ENCODE results near the gene SPRYD3. TPM values are rescaled to one million over a fixed set of nuclear protein-coding genes. Genes with fewer than 3 reads are reported as not detected.
A peak's percentile ranks its signal among the peaks of the same experiment; 100 is the strongest.

The SPRYD3 gene
- total RNA-seq, 1 donor from 2014 or later = 28.3 TPM

DNA sequence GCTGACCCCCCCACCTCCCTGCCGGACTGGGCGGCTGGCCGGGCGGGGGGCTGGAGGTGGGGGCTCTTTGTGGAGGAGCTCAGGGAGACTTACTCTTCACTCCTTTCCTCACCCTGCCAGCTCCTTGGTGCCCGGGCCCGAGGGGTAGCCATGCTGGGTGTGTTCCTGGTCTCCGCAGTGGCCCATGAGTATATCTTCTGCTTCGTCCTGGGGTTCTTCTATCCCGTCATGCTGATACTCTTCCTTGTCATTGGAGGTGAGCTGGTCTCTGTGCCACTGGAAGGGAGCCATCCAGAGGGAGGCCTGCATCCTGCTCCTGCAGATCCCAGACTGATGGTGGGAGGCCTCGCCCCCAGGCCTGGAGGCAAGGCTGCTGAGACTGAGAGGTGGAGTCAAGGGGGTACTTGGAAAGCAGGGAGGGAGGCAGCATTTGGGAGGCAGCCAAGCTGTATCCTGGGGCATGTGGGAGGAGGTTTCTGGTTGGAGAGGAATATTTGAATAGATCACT is 43.8 kb upstream of the SPRYD3 start:
- H3K27me3 Mint-ChIP-seq (ENCODE audit: unreplicated experiment) = peaks cover 4% of the 10 kb centered on the region
- peaks cover 10% of the 10 kb centered on the region for H3K4me1 Mint-ChIP-seq (ENCODE audit: unreplicated experiment)
- H3K4me3 Mint-ChIP-seq (ENCODE audit: unreplicated experiment) = no peak overlapping the region
- TF ChIP-seq, protein P1, sequence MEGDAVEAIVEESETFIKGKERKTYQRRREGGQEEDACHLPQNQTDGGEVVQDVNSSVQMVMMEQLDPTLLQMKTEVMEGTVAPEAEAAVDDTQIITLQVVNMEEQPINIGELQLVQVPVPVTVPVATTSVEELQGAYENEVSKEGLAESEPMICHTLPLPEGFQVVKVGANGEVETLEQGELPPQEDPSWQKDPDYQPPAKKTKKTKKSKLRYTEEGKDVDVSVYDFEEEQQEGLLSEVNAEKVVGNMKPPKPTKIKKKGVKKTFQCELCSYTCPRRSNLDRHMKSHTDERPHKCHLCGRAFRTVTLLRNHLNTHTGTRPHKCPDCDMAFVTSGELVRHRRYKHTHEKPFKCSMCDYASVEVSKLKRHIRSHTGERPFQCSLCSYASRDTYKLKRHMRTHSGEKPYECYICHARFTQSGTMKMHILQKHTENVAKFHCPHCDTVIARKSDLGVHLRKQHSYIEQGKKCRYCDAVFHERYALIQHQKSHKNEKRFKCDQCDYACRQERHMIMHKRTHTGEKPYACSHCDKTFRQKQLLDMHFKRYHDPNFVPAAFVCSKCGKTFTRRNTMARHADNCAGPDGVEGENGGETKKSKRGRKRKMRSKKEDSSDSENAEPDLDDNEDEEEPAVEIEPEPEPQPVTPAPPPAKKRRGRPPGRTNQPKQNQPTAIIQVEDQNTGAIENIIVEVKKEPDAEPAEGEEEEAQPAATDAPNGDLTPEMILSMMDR (IDR thresholded peaks at IDR 0.05) = no peak
- H3K36me3 Mint-ChIP-seq (ENCODE audit: unreplicated experiment) = no peaks in the 10 kb centered on the region
- DNase-seq (ENCODE audit: extremely low spot score, unreplicated experiment) = peak; percentile 77
- no peak overlapping the region for H3K27ac Mint-ChIP-seq (ENCODE audit: unreplicated experiment)
- no peaks in the 10 kb centered on the region for H3K9me3 Mint-ChIP-seq (ENCODE audit: unreplicated experiment)

DNA sequence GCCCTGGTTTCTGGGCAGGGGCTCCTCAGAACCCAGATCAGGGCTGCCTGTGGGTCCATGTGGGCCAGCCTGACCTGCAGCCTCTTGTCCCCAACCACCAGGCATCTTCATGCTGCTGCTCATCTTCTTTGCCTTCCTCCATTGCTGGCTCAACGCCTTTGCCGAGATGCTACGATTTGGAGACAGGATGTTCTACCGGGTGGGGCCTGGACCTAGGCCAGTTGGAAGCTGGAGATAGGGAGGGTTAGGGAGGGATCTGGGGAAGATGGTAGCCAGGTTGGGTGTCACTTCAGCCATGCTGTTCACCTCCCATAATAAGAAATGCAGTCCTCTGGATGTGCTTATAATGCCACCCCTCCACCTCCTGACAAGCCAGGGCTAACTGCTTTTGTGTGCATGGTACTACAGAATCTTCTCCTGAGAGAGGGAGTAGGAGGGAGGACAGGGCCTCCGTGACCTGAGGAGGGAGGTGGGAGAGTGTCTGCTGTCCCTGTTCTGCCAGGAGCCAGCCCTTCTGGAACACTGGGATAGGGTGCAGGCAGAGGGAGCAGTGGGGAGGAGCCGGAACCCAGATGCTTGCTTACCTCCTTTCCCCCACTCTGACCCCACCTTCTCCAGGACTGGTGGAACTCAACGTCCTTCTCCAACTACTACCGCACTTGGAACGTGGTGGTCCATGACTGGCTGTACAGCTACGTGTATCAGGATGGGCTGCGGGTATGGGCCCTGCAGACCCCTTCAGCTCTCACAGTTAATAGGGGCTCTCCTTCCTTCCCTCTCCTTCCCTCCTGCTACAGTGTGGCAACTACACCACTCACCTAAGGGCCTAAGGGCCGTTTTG is 41.7 kb upstream of the SPRYD3 start:
- TF ChIP-seq, protein P1 (IDR thresholded peaks at IDR 0.05) = no peak
- DNase-seq (ENCODE audit: extremely low spot score, unreplicated experiment) = peak; percentile 63
- Mint-ChIP-seq H3K4me3 (ENCODE audit: unreplicated experiment) (no peak overlapping the region), H3K27ac (ENCODE audit: unreplicated experiment) (no peak overlapping the region), H3K36me3 (ENCODE audit: unreplicated experiment) (no peaks in the 10 kb centered on the region), H3K27me3 (ENCODE audit: unreplicated experiment) (no peaks in the 10 kb centered on the region), H3K9me3 (ENCODE audit: unreplicated experiment) (no peaks in the 10 kb centered on the region), H3K4me1 (ENCODE audit: unreplicated experiment) (peaks cover 10% of the 10 kb centered on the region)

DNA sequence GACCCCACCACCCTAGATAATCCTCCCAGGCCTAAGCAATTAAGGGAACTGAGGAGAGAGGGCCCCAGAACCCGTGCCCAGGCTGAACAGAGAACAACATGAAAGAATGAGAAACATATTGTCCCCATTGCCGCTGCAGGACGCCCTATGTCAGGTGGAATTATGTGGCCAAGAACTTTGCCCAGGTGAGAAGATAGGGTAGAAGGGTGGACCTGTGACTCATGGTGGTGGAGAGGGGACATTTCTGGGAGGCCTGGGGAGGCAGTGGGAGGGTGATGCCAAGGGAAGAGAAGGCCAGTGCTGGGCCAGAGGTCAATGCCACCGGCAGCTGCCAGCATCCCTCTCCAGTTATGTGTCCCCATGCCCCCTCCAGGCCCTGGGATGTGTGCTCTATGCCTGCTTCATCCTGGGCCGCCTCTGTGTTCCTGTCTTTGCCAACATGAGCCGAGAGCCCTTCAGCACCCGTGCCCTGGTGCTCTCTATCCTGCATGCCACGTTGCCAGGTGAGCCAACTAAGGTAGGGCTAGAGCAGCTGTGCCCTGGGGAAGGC is 39.6 kb upstream of the SPRYD3 start:
- Mint-ChIP-seq H3K27ac (ENCODE audit: unreplicated experiment) (no peak overlapping the region), H3K4me1 (ENCODE audit: unreplicated experiment) (peaks cover 6% of the 10 kb centered on the region), H3K36me3 (ENCODE audit: unreplicated experiment) (no peaks in the 10 kb centered on the region), H3K4me3 (ENCODE audit: unreplicated experiment) (no peak overlapping the region), H3K9me3 (ENCODE audit: unreplicated experiment) (no peaks in the 10 kb centered on the region), H3K27me3 (ENCODE audit: unreplicated experiment) (no peaks in the 10 kb centered on the region)
- DNase-seq (ENCODE audit: extremely low spot score, unreplicated experiment) = peak; percentile 68
- TF ChIP-seq, protein P1 (IDR thresholded peaks at IDR 0.05) = no peak

DNA sequence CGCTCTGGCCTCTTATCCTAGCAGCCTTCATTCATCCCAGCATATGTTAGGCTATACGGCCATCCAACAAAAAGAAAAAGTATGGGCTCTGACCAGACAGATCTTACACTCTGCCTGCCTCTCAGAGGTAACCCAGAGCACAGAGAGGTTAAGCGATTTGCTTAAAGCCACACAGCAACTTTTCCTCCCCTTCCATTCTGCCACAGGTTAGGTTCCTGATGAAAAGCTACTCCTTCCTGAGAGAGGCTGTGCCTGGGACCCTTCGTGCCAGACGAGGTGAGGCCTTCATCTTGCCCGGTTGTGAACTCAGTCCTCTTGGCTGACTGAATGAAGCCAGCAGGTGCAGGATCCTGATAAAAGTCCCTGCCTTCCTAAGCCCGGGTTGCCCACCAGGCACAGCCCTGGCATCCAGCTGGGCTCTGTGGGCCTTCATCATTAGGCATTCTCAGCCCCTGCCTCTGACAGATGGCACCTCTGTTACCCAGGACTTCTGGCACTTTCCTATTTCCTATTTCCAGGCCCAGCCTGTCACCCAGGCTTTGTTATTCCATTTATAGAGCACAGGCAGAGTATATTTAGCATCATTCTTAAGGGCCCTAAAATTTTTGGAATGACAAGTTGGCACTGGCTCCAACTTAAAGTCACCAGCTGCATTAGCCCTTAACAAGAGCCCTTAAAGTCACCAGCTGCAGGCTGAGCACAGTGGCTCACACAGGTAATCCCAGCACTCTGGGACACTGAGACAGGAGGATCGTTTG is 36.9 kb upstream of the SPRYD3 start:
- no peaks in the 10 kb centered on the region for H3K4me1 Mint-ChIP-seq (ENCODE audit: unreplicated experiment)
- TF ChIP-seq, protein P1 (IDR thresholded peaks at IDR 0.05) = no peak
- H3K4me3 Mint-ChIP-seq (ENCODE audit: unreplicated experiment) = no peak overlapping the region
- peaks cover 6% of the 10 kb centered on the region for H3K27me3 Mint-ChIP-seq (ENCODE audit: unreplicated experiment)
- no peaks in the 10 kb centered on the region for H3K9me3 Mint-ChIP-seq (ENCODE audit: unreplicated experiment)
- no peaks in the 10 kb centered on the region for H3K36me3 Mint-ChIP-seq (ENCODE audit: unreplicated experiment)
- DNase-seq (ENCODE audit: extremely low spot score, unreplicated experiment) = no peak
- H3K27ac Mint-ChIP-seq (ENCODE audit: unreplicated experiment) = no peak overlapping the region

Data from osteocyte (in vitro differentiated cells).